Muscle layer of colon (tissue), 2 donors: ENCODE results near the gene CYP26B1.

ENCODE experiments used
- H3K27ac ChIP-seq: one replicate; pipeline ENCODE4 v1.7.0; 2013; ENCODE audit warnings: low read depth, mild to moderate bottlenecking, low read length, moderate library complexity
- H3K27me3 ChIP-seq, 2 donors: one replicate each; pipeline ENCODE4 v1.7.0; 2013; ENCODE audit warnings: low read length in 2 of 2, mild to moderate bottlenecking in 2 of 2; ENCODE audit not compliant: insufficient read depth in 2 of 2, control insufficient read depth in 1 of 2
- H3K36me3 ChIP-seq: one replicate; pipeline ENCODE4 v1.7.0; 2013; ENCODE audit warnings: mild to moderate bottlenecking, low read length; ENCODE audit not compliant: insufficient read depth
- H3K4me1 ChIP-seq: one replicate; pipeline ENCODE4 v1.7.0; 2013; ENCODE audit warnings: mild to moderate bottlenecking, low read length; ENCODE audit not compliant: insufficient read depth
- H3K4me3 ChIP-seq, 2 donors: one replicate each; pipeline ENCODE4 v1.7.0; 2013; ENCODE audit warnings: low read length in 2 of 2, low read depth in 1 of 2, mild to moderate bottlenecking in 1 of 2, moderate library complexity in 1 of 2
- H3K9ac ChIP-seq: one replicate; pipeline ENCODE4 v1.7.0; 2013; ENCODE audit warnings: low read length
- H3K9me3 ChIP-seq: one replicate; pipeline ENCODE4 v1.7.0; 2013; ENCODE audit warnings: mild to moderate bottlenecking, low read length
- donor health status: abdominal sarcoma.
- donor health status: Adenocarcinoma of cecum.

The CYP26B1 gene

GRCh38 chr2:72083751-72084583 is 63.7 kb downstream of the CYP26B1 start:
- H3K9me3 ChIP-seq = no peaks in the 10 kb centered on the region
- H3K36me3 ChIP-seq = no peaks in the 10 kb centered on the region
- H3K9ac ChIP-seq = no peak overlapping the region
- no peaks in the 10 kb centered on the region for H3K4me1 ChIP-seq
- no peak overlapping the region for H3K4me3 ChIP-seq
- H3K27ac ChIP-seq = no peak overlapping the region
- H3K27me3 ChIP-seq = no peaks in the 10 kb centered on the region

- no peak overlapping the region for H3K4me3 ChIP-seq
- no peaks in the 10 kb centered on the region for H3K36me3 ChIP-seq
- no peaks in the 10 kb centered on the region for H3K4me1 ChIP-seq
- no peak overlapping the region for H3K9ac ChIP-seq
- no peak overlapping the region for H3K27ac ChIP-seq
- H3K27me3 ChIP-seq = no peaks in the 10 kb centered on the region
- H3K9me3 ChIP-seq = no peaks in the 10 kb centered on the region
Measured at GRCh38 chr2:72082887-72083286, 64.8 kb downstream of the CYP26B1 start.

GRCh38 chr2:72082021-72082601 is 65.6 kb downstream of the CYP26B1 start:
- Histone ChIP-seq H3K27me3 (no peaks in the 10 kb centered on the region), H3K4me3 (no peak overlapping the region)

GRCh38 chr2:72081451-72081850 is 66.2 kb downstream of the CYP26B1 start:
- H3K36me3 ChIP-seq = no peaks in the 10 kb centered on the region
- H3K27me3 ChIP-seq = no peaks in the 10 kb centered on the region
- H3K27ac ChIP-seq = no peak overlapping the region
- H3K9me3 ChIP-seq = no peaks in the 10 kb centered on the region
- H3K4me3 ChIP-seq = no peak overlapping the region
- no peak overlapping the region for H3K9ac ChIP-seq
- no peaks in the 10 kb centered on the region for H3K4me1 ChIP-seq

More at GRCh38 chr2:72082021-72082601, 65.6 kb downstream of the CYP26B1 start:
- no peak overlapping the region for H3K27ac ChIP-seq
- H3K9me3 ChIP-seq = no peaks in the 10 kb centered on the region
- no peaks in the 10 kb centered on the region for H3K4me1 ChIP-seq
- no peak overlapping the region for H3K9ac ChIP-seq
- H3K36me3 ChIP-seq = no peaks in the 10 kb centered on the region

- Histone ChIP-seq H3K27me3 (no peaks in the 10 kb centered on the region), H3K9me3 (no peaks in the 10 kb centered on the region), H3K4me3 (no peak overlapping the region), H3K27ac (no peak overlapping the region), H3K4me1 (no peaks in the 10 kb centered on the region), H3K36me3 (no peaks in the 10 kb centered on the region), H3K9ac (no peak overlapping the region)
Measured at GRCh38 chr2:72080286-72081145, 67.1 kb downstream of the CYP26B1 start.
